Measurements from ENCODE around the gene GOLIM4. TPM values are rescaled to one million over a fixed set of nuclear protein-coding genes. Genes with fewer than 3 reads are reported as not detected.

The GOLIM4 gene
- total RNA-seq, 4 donors from 2014 or later, result 16.0 to 21.3 (median 20.2) TPM

DNA sequence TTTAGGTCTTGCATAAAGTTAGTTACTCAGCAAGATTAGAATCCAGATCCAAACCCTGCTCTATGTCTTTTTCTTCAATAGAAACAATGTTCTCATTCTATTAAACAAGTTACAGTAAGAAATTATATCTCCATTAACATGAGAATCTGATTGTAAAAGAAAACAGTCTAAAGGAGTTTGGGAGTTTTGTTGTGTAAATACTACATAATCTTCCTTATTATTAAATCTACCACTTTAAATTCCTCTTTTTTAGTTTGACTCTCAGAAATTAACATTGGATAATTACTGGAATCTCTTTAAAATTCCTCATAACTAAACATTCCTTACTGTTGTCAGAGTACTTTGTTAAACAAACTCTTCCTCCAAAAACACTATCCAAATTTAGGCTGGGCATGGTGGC lies 1.7 kb upstream of the GOLIM4 start:
- H3K36me3 ChIP-seq, result no peaks in the 10 kb centered on the region
- TF ChIP-seq POLR2A (IDR thresholded peaks at IDR 0.05), result no peak
- no peak for TF ChIP-seq POLR2AphosphoS5 (IDR thresholded peaks at IDR 0.05)
- TF ChIP-seq, protein P1, sequence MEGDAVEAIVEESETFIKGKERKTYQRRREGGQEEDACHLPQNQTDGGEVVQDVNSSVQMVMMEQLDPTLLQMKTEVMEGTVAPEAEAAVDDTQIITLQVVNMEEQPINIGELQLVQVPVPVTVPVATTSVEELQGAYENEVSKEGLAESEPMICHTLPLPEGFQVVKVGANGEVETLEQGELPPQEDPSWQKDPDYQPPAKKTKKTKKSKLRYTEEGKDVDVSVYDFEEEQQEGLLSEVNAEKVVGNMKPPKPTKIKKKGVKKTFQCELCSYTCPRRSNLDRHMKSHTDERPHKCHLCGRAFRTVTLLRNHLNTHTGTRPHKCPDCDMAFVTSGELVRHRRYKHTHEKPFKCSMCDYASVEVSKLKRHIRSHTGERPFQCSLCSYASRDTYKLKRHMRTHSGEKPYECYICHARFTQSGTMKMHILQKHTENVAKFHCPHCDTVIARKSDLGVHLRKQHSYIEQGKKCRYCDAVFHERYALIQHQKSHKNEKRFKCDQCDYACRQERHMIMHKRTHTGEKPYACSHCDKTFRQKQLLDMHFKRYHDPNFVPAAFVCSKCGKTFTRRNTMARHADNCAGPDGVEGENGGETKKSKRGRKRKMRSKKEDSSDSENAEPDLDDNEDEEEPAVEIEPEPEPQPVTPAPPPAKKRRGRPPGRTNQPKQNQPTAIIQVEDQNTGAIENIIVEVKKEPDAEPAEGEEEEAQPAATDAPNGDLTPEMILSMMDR (IDR thresholded peaks at IDR 0.05), result no peak
- no peak for TF ChIP-seq EP300 (IDR thresholded peaks at IDR 0.05)
- no peaks in the 10 kb centered on the region for H3K9me3 ChIP-seq
- peaks cover 31% of the 10 kb centered on the region for H3K4me1 ChIP-seq
- DNase-seq (ENCODE audit: low spot score in 2 of 2), result no peak
- no peak overlapping the region for H3K4me3 ChIP-seq
- H3K27me3 ChIP-seq, result no peaks in the 10 kb centered on the region
- H3K27ac ChIP-seq, result no peak overlapping the region

DNA sequence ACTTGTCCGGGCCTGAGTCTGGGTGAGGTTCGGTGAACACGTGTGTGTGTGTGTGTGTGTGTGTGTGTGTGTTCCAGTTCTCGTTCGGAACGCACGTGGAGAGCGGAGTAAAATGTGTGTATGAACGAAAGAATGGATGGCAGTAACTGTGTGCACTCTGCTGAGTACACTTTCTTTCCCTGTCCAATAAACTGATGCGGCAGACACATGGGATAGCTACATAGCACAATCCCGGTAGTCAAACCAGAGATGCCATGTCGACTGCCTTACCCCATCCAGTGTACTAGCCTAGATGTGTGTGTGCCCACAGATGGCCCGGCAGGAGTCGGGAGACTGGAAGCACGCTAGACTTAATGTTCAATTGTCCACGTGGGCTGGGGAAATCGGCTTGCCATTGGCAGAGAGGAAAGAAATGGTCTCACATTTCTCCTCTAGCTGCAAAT lies 507 bp upstream of the GOLIM4 start:
- 1% methylated on average over 16 of the region's 17 CpGs for WGBS
- Histone ChIP-seq H3K4me1 (peaks cover 42% of the 10 kb centered on the region), H3K4me3 (peak overlapping the region; percentile 81)

DNA sequence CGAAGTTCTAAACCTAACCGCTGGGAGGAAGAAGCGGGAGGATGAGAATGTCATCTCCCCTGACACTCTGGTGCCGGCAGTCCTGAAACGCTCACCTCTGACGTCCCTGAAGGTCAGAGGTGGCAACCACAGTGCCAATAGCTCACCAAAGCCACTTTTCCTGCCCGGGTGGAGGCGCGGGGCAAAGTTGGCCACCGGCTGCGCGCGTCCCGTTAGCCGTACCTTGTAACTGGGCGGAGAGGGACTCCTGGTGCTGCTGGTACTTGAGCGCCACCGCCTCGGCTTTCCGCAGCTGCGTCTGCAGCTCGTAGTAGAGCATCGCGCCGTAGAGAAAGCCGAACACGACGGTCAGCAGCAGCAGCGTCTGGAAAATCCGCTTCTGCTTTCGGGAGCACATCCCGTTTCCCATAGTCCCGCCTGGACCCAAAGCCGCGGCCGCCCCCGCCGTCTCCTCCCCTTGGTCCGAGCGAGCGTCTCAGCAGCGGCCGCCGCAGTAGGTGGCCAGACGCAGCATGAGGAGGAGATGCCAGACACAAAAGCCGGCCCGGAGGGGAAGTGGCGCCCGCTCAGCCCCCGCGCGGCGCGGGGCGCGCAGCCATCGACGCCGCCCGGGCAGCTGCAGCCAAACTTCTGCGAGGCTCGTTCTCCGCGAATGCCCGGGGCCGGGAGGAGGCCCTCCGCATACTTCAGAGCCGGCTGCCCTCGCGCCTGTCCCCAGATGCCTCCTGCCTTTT lies 680 bp downstream of the GOLIM4 start:
- DNase-seq (ENCODE audit: low spot score in 2 of 2), result peak; percentile 81 to 85
- H3K27ac ChIP-seq, result peak overlapping the region; percentile 85
- no peaks in the 10 kb centered on the region for H3K27me3 ChIP-seq
- no peaks in the 10 kb centered on the region for H3K9me3 ChIP-seq
- TF ChIP-seq EP300 (IDR thresholded peaks at IDR 0.05), result no peak
- TF ChIP-seq, protein P1 (IDR thresholded peaks at IDR 0.05), result peak in 1 of 2 donors; percentile 20
- peak overlapping the region; percentile 81 for H3K4me3 ChIP-seq
- 0% methylated on average over 9 of the region's 70 CpGs for WGBS
- no peaks in the 10 kb centered on the region for H3K36me3 ChIP-seq
- H3K4me1 ChIP-seq, result peaks cover 50% of the 10 kb centered on the region

More for the DNA sequence above, 507 bp upstream of the GOLIM4 start:
- Histone ChIP-seq H3K27ac (peak overlapping the region; percentile 85), H3K9me3 (no peaks in the 10 kb centered on the region), H3K36me3 (no peaks in the 10 kb centered on the region), H3K27me3 (no peaks in the 10 kb centered on the region)
- DNase-seq (ENCODE audit: low spot score in 2 of 2), result peak; percentile 68 to 78
- TF ChIP-seq POLR2A (IDR thresholded peaks at IDR 0.05) (no peak), POLR2AphosphoS5 (IDR thresholded peaks at IDR 0.05) (peak in 1 of 3 donors; percentile 4), EP300 (IDR thresholded peaks at IDR 0.05) (no peak)
- TF ChIP-seq, protein P1 (IDR thresholded peaks at IDR 0.05), result no peak

DNA sequence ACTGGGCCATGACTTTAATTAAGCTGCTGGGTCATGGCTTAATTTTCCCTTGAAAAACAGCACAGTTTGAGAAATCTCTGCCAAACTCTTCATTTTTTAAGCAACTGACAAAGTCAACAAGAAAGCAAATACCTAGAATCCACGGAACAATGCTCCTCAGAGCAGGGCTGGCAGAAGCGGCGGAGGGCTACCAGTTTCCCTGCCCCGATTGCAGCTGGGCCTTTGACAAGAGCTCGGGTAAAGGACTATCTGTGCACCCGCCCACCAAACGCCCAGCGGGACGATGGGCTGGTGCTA lies 1.2 kb downstream of the GOLIM4 start:
- Histone ChIP-seq H3K27me3 (no peaks in the 10 kb centered on the region), H3K27ac (peak overlapping the region; percentile 85), H3K4me3 (peak overlapping the region; percentile 81), H3K36me3 (no peaks in the 10 kb centered on the region), H3K9me3 (no peaks in the 10 kb centered on the region), H3K4me1 (peaks cover 50% of the 10 kb centered on the region)
- WGBS, result 8% methylated on average over 9 of the region's 9 CpGs
- TF ChIP-seq POLR2A (IDR thresholded peaks at IDR 0.05) (no peak), POLR2AphosphoS5 (IDR thresholded peaks at IDR 0.05) (no peak), EP300 (IDR thresholded peaks at IDR 0.05) (no peak)
- TF ChIP-seq, protein P1 (IDR thresholded peaks at IDR 0.05), result no peak
- DNase-seq (ENCODE audit: low spot score in 2 of 2), result no peak

DNA sequence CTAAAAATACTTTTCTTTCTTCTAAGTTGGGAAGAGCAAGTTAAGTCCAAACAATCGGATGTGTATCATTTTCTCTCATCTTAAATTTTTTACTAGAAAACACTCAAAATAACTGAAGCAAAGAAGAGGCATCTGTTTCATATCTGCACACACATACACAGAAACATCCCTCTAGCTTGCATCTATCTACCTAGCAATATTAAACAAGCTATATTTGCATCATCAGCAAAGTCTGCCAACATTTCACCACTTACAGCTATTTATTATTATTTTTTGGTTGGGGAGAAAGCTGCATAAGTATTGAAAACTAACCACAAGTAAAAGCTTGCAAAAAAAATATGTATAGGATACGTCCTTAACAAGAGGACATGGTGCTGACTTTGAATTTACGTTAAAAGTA lies 1.9 kb downstream of the GOLIM4 start:
- TF ChIP-seq EP300 (IDR thresholded peaks at IDR 0.05), result no peak
- H3K36me3 ChIP-seq, result no peaks in the 10 kb centered on the region
- no peak for DNase-seq (ENCODE audit: low spot score in 2 of 2)
- H3K4me3 ChIP-seq, result peak overlapping the region; percentile 81
- no peak overlapping the region for H3K27ac ChIP-seq
- no peaks in the 10 kb centered on the region for H3K27me3 ChIP-seq
- WGBS, result 54% methylated on average over 3 of the region's 3 CpGs
- no peaks in the 10 kb centered on the region for H3K9me3 ChIP-seq
- H3K4me1 ChIP-seq, result peaks cover 52% of the 10 kb centered on the region

DNA sequence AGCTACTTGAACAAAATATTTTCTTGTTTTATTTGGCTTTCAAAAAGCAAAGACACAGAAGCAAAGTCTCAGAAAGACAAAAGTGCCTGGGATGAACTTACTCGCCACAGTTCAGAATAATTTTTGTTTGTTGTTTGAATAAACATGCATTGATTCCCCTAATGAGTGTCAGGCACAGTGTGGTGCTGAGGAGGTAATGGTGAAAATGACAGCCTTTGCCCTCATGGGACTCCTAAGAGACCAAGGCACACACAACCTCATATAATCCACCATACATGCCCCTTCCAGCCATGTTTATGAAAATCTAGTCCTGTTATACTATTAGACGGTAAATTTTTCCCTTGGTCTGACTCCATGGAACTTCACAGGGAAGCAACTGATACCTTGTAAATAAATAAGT lies 2.5 kb downstream of the GOLIM4 start:
- Histone ChIP-seq H3K4me3 (peak overlapping the region; percentile 81), H3K4me1 (peaks cover 56% of the 10 kb centered on the region), H3K27me3 (no peaks in the 10 kb centered on the region), H3K27ac (no peak overlapping the region), H3K9me3 (no peaks in the 10 kb centered on the region), H3K36me3 (no peaks in the 10 kb centered on the region)
- TF ChIP-seq, protein P1 (IDR thresholded peaks at IDR 0.05), result no peak
- TF ChIP-seq POLR2AphosphoS5 (IDR thresholded peaks at IDR 0.05) (no peak), EP300 (IDR thresholded peaks at IDR 0.05) (no peak), POLR2A (IDR thresholded peaks at IDR 0.05) (no peak)
- 75% methylated on average over 2 of the region's 2 CpGs for WGBS
- no peak for DNase-seq (ENCODE audit: low spot score in 2 of 2)
